ENCODE measurements around the gene SLC43A3. TPM values are rescaled to one million over a fixed set of nuclear protein-coding genes. Genes with fewer than 3 reads are reported as not detected.

SLC43A3 gene
- total RNA-seq, 2 donors from 2014 or later = 10.6 to 13.8 TPM

DNA sequence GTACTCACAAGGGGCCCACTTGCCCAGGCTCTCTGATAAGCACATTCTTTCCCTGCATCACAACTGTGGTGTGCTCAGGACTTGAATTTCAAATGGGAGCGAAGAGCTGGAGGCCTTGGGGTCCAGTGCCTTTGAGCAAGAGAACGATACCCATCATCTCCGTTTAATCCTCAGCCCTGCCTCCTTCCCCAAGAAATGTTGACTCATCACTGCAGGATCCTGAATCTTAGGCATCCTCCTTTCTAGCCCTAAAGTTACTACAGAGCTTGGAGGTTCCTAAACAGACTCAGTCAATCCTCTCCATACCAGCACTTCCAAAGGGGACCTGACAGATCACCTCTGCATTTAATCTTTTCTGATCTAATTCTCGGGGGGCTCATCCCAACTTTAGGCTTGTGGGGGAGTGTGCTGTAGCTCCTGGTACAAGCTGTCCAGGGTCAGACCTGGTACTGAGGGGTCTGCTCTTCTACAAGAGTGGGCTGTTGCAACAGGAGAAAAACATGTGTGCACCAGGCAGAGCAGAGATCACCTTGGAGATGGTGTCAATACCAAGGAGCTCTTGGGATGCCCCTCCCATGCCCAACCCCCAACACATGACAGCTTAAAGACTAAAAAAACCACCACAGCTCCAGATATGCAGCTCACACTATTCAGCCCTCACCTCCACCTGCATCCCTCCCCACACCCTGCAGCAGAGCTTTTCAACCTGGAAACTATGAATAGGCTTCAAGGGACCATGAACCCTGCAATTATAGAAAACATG lies 32.5 kb downstream of the SLC43A3 start:
- Histone ChIP-seq H3K4me1 (ENCODE audit: control insufficient read depth, insufficient read depth, low read length) (no peaks in the 10 kb centered on the region), H3K27ac (ENCODE audit: low read depth, low read length) (no peak overlapping the region), H3K27me3 (ENCODE audit: control insufficient read depth, insufficient read depth, low read length, poor library complexity, severe bottlenecking) (peaks cover 92% of the 10 kb centered on the region), H3K36me3 (ENCODE audit: control insufficient read depth, insufficient read depth, low read length) (no peaks in the 10 kb centered on the region), H3K4me3 (ENCODE audit: low read length) (no peak overlapping the region), H3K9me3 (ENCODE audit: control insufficient read depth, low read length) (no peaks in the 10 kb centered on the region), H3K9ac (ENCODE audit: extremely low read depth, low read length, poor library complexity, severe bottlenecking) (no peak overlapping the region)
- no peaks in the 10 kb centered on the region for H3K36me3 Mint-ChIP-seq (ENCODE audit: low read depth)
- H3K9me3 Mint-ChIP-seq = no peaks in the 10 kb centered on the region
- WGBS, 2 experiments (ENCODE audit: insufficient coverage in 1 of 2, insufficient read length in 1 of 2) = 79 to 84% methylated on average over 4 of the region's 4 CpGs
- peaks cover 45% of the 10 kb centered on the region for H3K27me3 Mint-ChIP-seq (ENCODE audit: insufficient read depth)
- no peak overlapping the region for H3K27ac Mint-ChIP-seq
- no peaks in the 10 kb centered on the region for H3K4me1 Mint-ChIP-seq
- H3K4me3 Mint-ChIP-seq = no peak overlapping the region
- no peak for DNase-seq
- TF ChIP-seq, protein P1, sequence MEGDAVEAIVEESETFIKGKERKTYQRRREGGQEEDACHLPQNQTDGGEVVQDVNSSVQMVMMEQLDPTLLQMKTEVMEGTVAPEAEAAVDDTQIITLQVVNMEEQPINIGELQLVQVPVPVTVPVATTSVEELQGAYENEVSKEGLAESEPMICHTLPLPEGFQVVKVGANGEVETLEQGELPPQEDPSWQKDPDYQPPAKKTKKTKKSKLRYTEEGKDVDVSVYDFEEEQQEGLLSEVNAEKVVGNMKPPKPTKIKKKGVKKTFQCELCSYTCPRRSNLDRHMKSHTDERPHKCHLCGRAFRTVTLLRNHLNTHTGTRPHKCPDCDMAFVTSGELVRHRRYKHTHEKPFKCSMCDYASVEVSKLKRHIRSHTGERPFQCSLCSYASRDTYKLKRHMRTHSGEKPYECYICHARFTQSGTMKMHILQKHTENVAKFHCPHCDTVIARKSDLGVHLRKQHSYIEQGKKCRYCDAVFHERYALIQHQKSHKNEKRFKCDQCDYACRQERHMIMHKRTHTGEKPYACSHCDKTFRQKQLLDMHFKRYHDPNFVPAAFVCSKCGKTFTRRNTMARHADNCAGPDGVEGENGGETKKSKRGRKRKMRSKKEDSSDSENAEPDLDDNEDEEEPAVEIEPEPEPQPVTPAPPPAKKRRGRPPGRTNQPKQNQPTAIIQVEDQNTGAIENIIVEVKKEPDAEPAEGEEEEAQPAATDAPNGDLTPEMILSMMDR (conservative IDR thresholded peaks at IDR 0.05) = no peak

- H3K27me3 ChIP-seq (ENCODE audit: control insufficient read depth, insufficient read depth, low read length, poor library complexity, severe bottlenecking) = peaks cover 90% of the 10 kb centered on the region
- H3K9me3 ChIP-seq (ENCODE audit: control insufficient read depth, low read length) = no peaks in the 10 kb centered on the region
- Mint-ChIP-seq H3K36me3 (ENCODE audit: low read depth) (no peaks in the 10 kb centered on the region), H3K27me3 (ENCODE audit: insufficient read depth) (peaks cover 57% of the 10 kb centered on the region), H3K4me3 (no peak overlapping the region), H3K4me1 (no peaks in the 10 kb centered on the region), H3K27ac (no peak overlapping the region), H3K9me3 (no peaks in the 10 kb centered on the region)
- no peak overlapping the region for H3K27ac ChIP-seq (ENCODE audit: low read depth, low read length)
- H3K36me3 ChIP-seq (ENCODE audit: control insufficient read depth, insufficient read depth, low read length) = no peaks in the 10 kb centered on the region
- DNase-seq = no peak
- H3K4me1 ChIP-seq (ENCODE audit: control insufficient read depth, insufficient read depth, low read length) = no peaks in the 10 kb centered on the region
- H3K9ac ChIP-seq (ENCODE audit: extremely low read depth, low read length, poor library complexity, severe bottlenecking) = no peak overlapping the region
- H3K4me3 ChIP-seq (ENCODE audit: low read length) = no peak overlapping the region
- TF ChIP-seq, protein P1 (conservative IDR thresholded peaks at IDR 0.05) = no peak
- 88% methylated on average over 4 of the region's 4 CpGs; no CpG with 5 or more reads in 1 of the 2 experiments for WGBS, 2 experiments (ENCODE audit: insufficient coverage in 1 of 2, insufficient read length in 1 of 2)
These were observed 34.2 kb downstream of the SLC43A3 start for GRCh38 chr11:57392763-57393105.

DNA sequence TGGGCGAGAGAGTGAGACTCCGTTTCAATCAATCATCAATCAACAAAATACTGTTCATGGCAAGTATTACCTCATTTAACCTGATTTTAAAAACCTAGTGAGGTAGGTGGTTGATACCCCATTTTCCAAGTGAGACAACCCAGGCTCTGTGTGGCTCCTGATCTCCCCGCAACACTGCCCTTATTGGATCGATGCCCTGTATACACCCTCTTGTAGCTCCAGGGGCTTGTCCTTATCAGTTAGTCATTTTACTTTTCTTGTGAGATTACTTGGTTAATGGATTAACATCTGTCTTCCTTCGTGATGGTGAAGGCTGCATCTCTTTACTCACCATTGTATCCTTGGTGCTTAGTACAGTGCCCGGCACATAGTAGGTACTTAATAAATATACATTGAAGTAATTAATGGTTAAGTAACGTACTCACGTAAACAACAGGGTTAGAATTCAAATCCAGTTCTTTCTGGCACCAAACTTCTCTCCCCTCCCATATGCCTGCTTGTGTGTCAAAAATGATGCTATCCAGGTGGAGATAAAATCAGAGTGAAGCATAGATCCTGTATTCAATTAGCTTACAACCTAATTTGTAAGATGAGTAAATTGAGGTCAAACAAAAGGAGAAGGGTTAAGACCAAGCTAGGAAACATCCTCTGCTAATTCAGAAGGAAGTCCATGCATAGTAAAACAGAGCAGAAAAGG lies 34.7 kb downstream of the SLC43A3 start:
- Mint-ChIP-seq H3K4me1 (no peaks in the 10 kb centered on the region), H3K9me3 (no peaks in the 10 kb centered on the region), H3K27me3 (ENCODE audit: insufficient read depth) (peaks cover 58% of the 10 kb centered on the region), H3K36me3 (ENCODE audit: low read depth) (no peaks in the 10 kb centered on the region), H3K4me3 (no peak overlapping the region), H3K27ac (no peak overlapping the region)
- Histone ChIP-seq H3K9ac (ENCODE audit: extremely low read depth, low read length, poor library complexity, severe bottlenecking) (no peak overlapping the region), H3K9me3 (ENCODE audit: control insufficient read depth, low read length) (no peaks in the 10 kb centered on the region), H3K4me1 (ENCODE audit: control insufficient read depth, insufficient read depth, low read length) (no peaks in the 10 kb centered on the region), H3K27ac (ENCODE audit: low read depth, low read length) (no peak overlapping the region), H3K27me3 (ENCODE audit: control insufficient read depth, insufficient read depth, low read length, poor library complexity, severe bottlenecking) (peaks cover 90% of the 10 kb centered on the region), H3K4me3 (ENCODE audit: low read length) (no peak overlapping the region), H3K36me3 (ENCODE audit: control insufficient read depth, insufficient read depth, low read length) (no peaks in the 10 kb centered on the region)
- DNase-seq = no peak
- TF ChIP-seq, protein P1 (conservative IDR thresholded peaks at IDR 0.05) = no peak
- WGBS, 2 experiments (ENCODE audit: insufficient coverage in 1 of 2, insufficient read length in 1 of 2) = 83 to 95% methylated on average over 4 to 8 of the region's 8 CpGs
